ENCODE measurements around the gene CCDC9B. TPM values are rescaled to one million over a fixed set of nuclear protein-coding genes. Genes with fewer than 3 reads are reported as not detected.

CCDC9B gene
- total and polyA plus RNA-seq, 2 of the 4 experiments (the other 2 are of a cell fraction), result 19.7 to 30.9 TPM

GRCh38 chr15:40305281-40305680, 35.5 kb downstream of the CCDC9B start:
- no peak overlapping the region for H3K18ac ChIP-seq (ENCODE audit: low read depth, low read length)
- no peaks in the 10 kb centered on the region for H3K79me1 ChIP-seq (ENCODE audit: low read depth in 1 of 2, low read length in 2 of 2)
- peaks cover 56% of the 10 kb centered on the region for H3K27me3 ChIP-seq (ENCODE audit: control insufficient read depth, insufficient read depth, low read length)
- no TSS peak for BruUV-seq (replicated peaks)
- H4K20me1 ChIP-seq (ENCODE audit: insufficient read depth, low read length), result no peaks in the 10 kb centered on the region
- no peak overlapping the region for H3K14ac ChIP-seq (replicated peaks; ENCODE audit: low read depth, low read length)
- intact Hi-C loops (cut with micrococcal nuclease), result no loop called here
- H2BK15ac ChIP-seq (ENCODE audit: low read depth, low read length), result no peak overlapping the region
- peaks cover 6% of the 10 kb centered on the region for H3K4me1 ChIP-seq (ENCODE audit: control insufficient read depth, insufficient read depth, low read length)
- POLR2A ChIA-PET (ENCODE audit: unreplicated experiment), result no interaction called here
- H3K4me2 ChIP-seq (ENCODE audit: low read depth, low read length), result no peak overlapping the region
- H4K5ac ChIP-seq (ENCODE audit: low read depth, low read length), result no peak overlapping the region
- no peak overlapping the region for H3K9ac ChIP-seq (ENCODE audit: low read depth, low read length)
- H2AK5ac ChIP-seq (ENCODE audit: low read depth, low read length), result no peak overlapping the region
- H2BK5ac ChIP-seq (ENCODE audit: low read depth, low read length, poor library complexity, severe bottlenecking), result no peak overlapping the region
- no peak overlapping the region for H2BK20ac ChIP-seq (ENCODE audit: low read depth, low read length)
- in situ Hi-C loops (cut with MboI; ENCODE audit: low sequenced_read_pairs), result no loop called here
- dilution Hi-C loops (cut with HindIII; ENCODE audit: low sequenced_read_pairs, unreplicated experiment), result no loop called here
- H4K8ac ChIP-seq (ENCODE audit: low read depth in 2 of 2, low read length in 2 of 2), result no peak overlapping the region
- H3K4me3 ChIP-seq (ENCODE audit: insufficient read depth, low read depth, low read length), result no peak overlapping the region
- no peak overlapping the region for H3K4ac ChIP-seq (ENCODE audit: low read depth, low read length)
- H3K9me3 ChIP-seq (ENCODE audit: control insufficient read depth, insufficient read depth, low read length), result peaks cover 4% of the 10 kb centered on the region
- no peak overlapping the region for H4K91ac ChIP-seq (ENCODE audit: insufficient read depth, low read depth, low read length)
- H2BK120ac ChIP-seq (ENCODE audit: low read depth, low read length), result no peak overlapping the region
- DNase-seq (no peak), ATAC-seq (ENCODE audit: low read depth) (no peak)
- CTCF ChIA-PET, result interaction anchor here (1.0 kb wide), 1 partner anchor 14 kb away, joined by 3 read pairs; no protein-coding TSS in a partner anchor
- H3K9me1 ChIP-seq (ENCODE audit: insufficient read depth, low read length), result no peaks in the 10 kb centered on the region
- 60% methylated on average over 1 of the region's 4 CpGs; no CpG with 5 or more reads in 1 of the 2 experiments for whole genome bisulfite sequencing, 2 experiments (ENCODE audit: extremely low coverage in 2 of 2, insufficient read length in 1 of 2)
- no peak overlapping the region for H3K23ac ChIP-seq (ENCODE audit: low read depth, low read length)
- H3K56ac ChIP-seq (ENCODE audit: extremely low read depth, insufficient read depth, low read length), result no peak overlapping the region
- TF ChIP-seq RCOR1 (IDR thresholded peaks at IDR 0.05; ENCODE audit: insufficient replicate concordance, low read length), result no peak
- TF ChIP-seq ELK1 (IDR thresholded peaks at IDR 0.05; ENCODE audit: borderline replicate concordance, low read depth, low read length), result no peak
- TF ChIP-seq MAZ (IDR thresholded peaks at IDR 0.05; ENCODE audit: borderline replicate concordance, low read depth, low read length), result no peak
- TF ChIP-seq FOS (IDR thresholded peaks at IDR 0.05; ENCODE audit: low read depth, low read length), result no peak
- TF ChIP-seq RFX5 (IDR thresholded peaks at IDR 0.05; ENCODE audit: low read depth, low read length), result no peak
- no peak for TF ChIP-seq SMC3 (IDR thresholded peaks at IDR 0.05; ENCODE audit: low read depth, low read length)
- TF ChIP-seq RAD21 (IDR thresholded peaks at IDR 0.05; ENCODE audit: low read length), result no peak
- TF ChIP-seq CTCF (conservative IDR thresholded peaks at IDR 0.05; ENCODE audit: low read depth, low read length), result no peak
- no peak for TF ChIP-seq NFE2L2 (IDR thresholded peaks at IDR 0.05; ENCODE audit: low read depth, low read length)
- TF ChIP-seq BHLHE40 (IDR thresholded peaks at IDR 0.05; ENCODE audit: low read depth, low read length), result no peak
- no peak for TF ChIP-seq CEBPB (IDR thresholded peaks at IDR 0.05; ENCODE audit: low read depth, low read length)
- TF ChIP-seq MXI1 (IDR thresholded peaks at IDR 0.05; ENCODE audit: borderline replicate concordance, low read depth, low read length), result no peak
- TF ChIP-seq USF2 (IDR thresholded peaks at IDR 0.05; ENCODE audit: low read depth, low read length), result no peak
- no peak for TF ChIP-seq MAFK (IDR thresholded peaks at IDR 0.05; ENCODE audit: low read depth, low read length)
- H2AFZ ChIP-seq (replicated peaks; ENCODE audit: low read length, poor library complexity), result no peak overlapping the region
- H2AK9ac ChIP-seq (replicated peaks; ENCODE audit: low read depth, low read length, poor library complexity), result no peak overlapping the region
- H3K27ac ChIP-seq (ENCODE audit: insufficient read depth, low read length), result no peak overlapping the region
- H3K36me3 ChIP-seq (ENCODE audit: control insufficient read depth, insufficient read depth, low read length), result no peaks in the 10 kb centered on the region

Measured in IMR-90 (cell line).